Measurements from ENCODE around the gene FAM174C. TPM values are rescaled to one million over a fixed set of nuclear protein-coding genes. Genes with fewer than 3 reads are reported as not detected.

The FAM174C gene
- total and polyA plus RNA-seq, 4 donors, result 14.6 to 79.8 (median 33.8) TPM

GRCh38 chr19:1269478-1270212 lies 5.7 kb upstream of the FAM174C start (continued):
- TF ChIP-seq JUND (IDR thresholded peaks at IDR 0.05) (no peak), EGR1 (IDR thresholded peaks at IDR 0.05; ENCODE audit: low read depth in 2 of 2) (peak in 1 of 2 donors; percentile 57), ATF3 (IDR thresholded peaks at IDR 0.05) (no peak), HNF4A (conservative IDR thresholded peaks at IDR 0.05) (peak in 1 of 2 donors; percentile 23), TAF1 (conservative IDR thresholded peaks at IDR 0.05) (no peak), RAD21 (IDR thresholded peaks at IDR 0.05) (peak in 1 of 2 donors; percentile 44), RXRA (IDR thresholded peaks at IDR 0.05) (peak in 1 of 2 donors; percentile 38), FOXA2 (IDR thresholded peaks at IDR 0.05) (no peak), SP1 (IDR thresholded peaks at IDR 0.05) (peak; percentile 62), HNF4G (IDR thresholded peaks at IDR 0.05) (no peak)

- Histone ChIP-seq H3K27ac (ENCODE audit: low read depth in 1 of 2, low read length in 2 of 2) (peak overlapping the region; percentile 90 to 91), H3K36me3 (ENCODE audit: control insufficient read depth in 4 of 4, insufficient read depth in 3 of 4, low read depth in 1 of 4, low read length in 3 of 4) (peaks cover 17 to 28% (median 21%) of the 10 kb centered on the region in 4 donors), H3K9me3 (ENCODE audit: control insufficient read depth in 4 of 4, low read length in 3 of 4) (no peaks in the 10 kb centered on the region), H3K4me3 (ENCODE audit: low read depth in 1 of 3, low read length in 3 of 3) (peak overlapping the region; percentile 77 to 90 (median 86)), H3K4me1 (ENCODE audit: control insufficient read depth in 4 of 4, insufficient read depth in 4 of 4, low read length in 3 of 4) (peaks cover 45 to 86% (median 74%) of the 10 kb centered on the region in 4 donors), H3K9ac (ENCODE audit: low read depth in 1 of 2, low read length in 2 of 2) (peak overlapping the region; percentile 78 to 86), H3K27me3 (ENCODE audit: control insufficient read depth in 4 of 4, insufficient read depth in 4 of 4, low read length in 3 of 4) (no peaks in the 10 kb centered on the region)
- 19% methylated on average over 8 of the region's 8 CpGs for WGBS
- no peak for DNase-seq (ENCODE audit: low spot score)
- TF ChIP-seq CTCF (IDR thresholded peaks at IDR 0.05; ENCODE audit: low read depth, low read length, missing input control) (no peak), MAX (IDR thresholded peaks at IDR 0.05) (no peak), GABPA (IDR thresholded peaks at IDR 0.05 in 1 of 2, conservative IDR thresholded peaks at IDR 0.05 in 1 of 2) (peak in 1 of 2 donors; percentile 2), RAD21 (IDR thresholded peaks at IDR 0.05) (no peak), REST (IDR thresholded peaks at IDR 0.05) (no peak), NR2F2 (IDR thresholded peaks at IDR 0.05) (no peak), SP1 (IDR thresholded peaks at IDR 0.05) (peak; percentile 32)
Measured at GRCh38 chr19:1270213-1270853, 5.0 kb upstream of the FAM174C start.

Measured in liver (tissue), 9 donors.